Measurements from ENCODE around the gene IFI30. TPM values are rescaled to one million over a fixed set of nuclear protein-coding genes. Genes with fewer than 3 reads are reported as not detected.

Gene IFI30
- polyA plus RNA-seq, 3 donors = 3,608 to 6,022 (median 4,550) TPM

GRCh38 chr19:18143902-18144301, 29.7 kb upstream of the IFI30 start:
- Histone ChIP-seq H2AFZ (ENCODE audit: insufficient read depth, low read depth, low read length, poor library complexity, severe bottlenecking) (no peak overlapping the region), H3K27me3 (ENCODE audit: control insufficient read depth in 2 of 2, insufficient read depth in 2 of 2, low read length in 2 of 2) (no peaks in the 10 kb centered on the region), H4K20me1 (ENCODE audit: insufficient read depth, low read length) (peaks cover 38% of the 10 kb centered on the region), H3K4me1 (ENCODE audit: control insufficient read depth in 1 of 2, insufficient read depth in 2 of 2, low read length in 2 of 2) (no peaks in the 10 kb centered on the region), H3K9ac (ENCODE audit: insufficient read depth, low read length, poor library complexity, severe bottlenecking) (no peak overlapping the region), H3K4me3 (replicated peaks in 1 of 3; ENCODE audit: low read depth in 2 of 3, low read length in 3 of 3) (no peak overlapping the region), H3K9me3 (replicated peaks in 1 of 2; ENCODE audit: control insufficient read depth in 1 of 2, insufficient read depth in 1 of 2, low read length in 2 of 2) (no peaks in the 10 kb centered on the region), H3K36me3 (replicated peaks in 1 of 2; ENCODE audit: control insufficient read depth in 1 of 2, insufficient read depth in 2 of 2, low read length in 2 of 2) (peaks cover 88 to 100% of the 10 kb centered on the region in 2 donors), H3K79me2 (ENCODE audit: insufficient read depth, low read length) (no peaks in the 10 kb centered on the region), H3K27ac (ENCODE audit: low read depth in 1 of 2, low read length in 2 of 2) (no peak overlapping the region), H3K4me2 (replicated peaks; ENCODE audit: extremely low read depth, low read length, poor library complexity, severe bottlenecking) (no peak overlapping the region)
- TF ChIP-seq CTCF (IDR thresholded peaks at IDR 0.05) = no peak
- H3K4me3 Mint-ChIP-seq = no peak overlapping the region
- no CpG with 5 or more reads among the region's 3 CpGs for WGBS (ENCODE audit: insufficient coverage)
- H3K4me1 Mint-ChIP-seq = no peaks in the 10 kb centered on the region
- H3K9me3 Mint-ChIP-seq = peaks cover 0 to 5% (median 0%) of the 10 kb centered on the region in 7 donors
- no peak for DNase-seq
- H3K27me3 Mint-ChIP-seq (ENCODE audit: low read depth in 3 of 3) = peaks cover 0 to 5% (median 1%) of the 10 kb centered on the region in 3 donors
- H3K36me3 Mint-ChIP-seq = peaks cover 80 to 99% of the 10 kb centered on the region in 2 donors
- intact Hi-C loops (cut with micrococcal nuclease) = no loop called here
- no peak overlapping the region for H3K27ac Mint-ChIP-seq

GRCh38 chr19:18144361-18144760, 29.3 kb upstream of the IFI30 start:
- Histone ChIP-seq H3K36me3 (replicated peaks in 1 of 2; ENCODE audit: control insufficient read depth in 1 of 2, insufficient read depth in 2 of 2, low read length in 2 of 2) (peaks cover 85 to 99% of the 10 kb centered on the region in 2 donors), H4K20me1 (ENCODE audit: insufficient read depth, low read length) (peaks cover 37% of the 10 kb centered on the region), H3K4me1 (ENCODE audit: control insufficient read depth in 1 of 2, insufficient read depth in 2 of 2, low read length in 2 of 2) (no peaks in the 10 kb centered on the region), H2AFZ (ENCODE audit: insufficient read depth, low read depth, low read length, poor library complexity, severe bottlenecking) (no peak overlapping the region), H3K9ac (ENCODE audit: insufficient read depth, low read length, poor library complexity, severe bottlenecking) (no peak overlapping the region), H3K4me3 (replicated peaks in 1 of 3; ENCODE audit: low read depth in 2 of 3, low read length in 3 of 3) (no peak overlapping the region), H3K9me3 (replicated peaks in 1 of 2; ENCODE audit: control insufficient read depth in 1 of 2, insufficient read depth in 1 of 2, low read length in 2 of 2) (no peaks in the 10 kb centered on the region), H3K79me2 (ENCODE audit: insufficient read depth, low read length) (no peaks in the 10 kb centered on the region), H3K27ac (ENCODE audit: low read depth in 1 of 2, low read length in 2 of 2) (no peak overlapping the region), H3K27me3 (ENCODE audit: control insufficient read depth in 2 of 2, insufficient read depth in 2 of 2, low read length in 2 of 2) (no peaks in the 10 kb centered on the region), H3K4me2 (replicated peaks; ENCODE audit: extremely low read depth, low read length, poor library complexity, severe bottlenecking) (no peak overlapping the region)
- WGBS (ENCODE audit: insufficient coverage) = 94% methylated on average over 15 of the region's 16 CpGs
- H3K36me3 Mint-ChIP-seq = peaks cover 79 to 97% of the 10 kb centered on the region in 2 donors
- no peak overlapping the region for H3K27ac Mint-ChIP-seq
- peaks cover 0 to 5% (median 1%) of the 10 kb centered on the region in 3 donors for H3K27me3 Mint-ChIP-seq (ENCODE audit: low read depth in 3 of 3)
- TF ChIP-seq CTCF (IDR thresholded peaks at IDR 0.05) = no peak
- H3K9me3 Mint-ChIP-seq = peaks cover 0 to 5% (median 0%) of the 10 kb centered on the region in 7 donors
- no peaks in the 10 kb centered on the region for H3K4me1 Mint-ChIP-seq
- no peak overlapping the region for H3K4me3 Mint-ChIP-seq
- no peak for DNase-seq
- intact Hi-C loops (cut with micrococcal nuclease) = no loop called here

All from CD14-positive monocyte (primary cell).